Smooth muscle cell (in vitro differentiated cells): ENCODE measurements around the gene ETFA. TPM values are rescaled to one million over a fixed set of nuclear protein-coding genes. Genes with fewer than 3 reads are reported as not detected.

Experiments used
- DNase-seq: peaks from one replicate; lab custom pipeline; 2025; ENCODE audit not compliant: unreplicated experiment; lab: John Stamatoyannopoulos, UW
- H2AFZ ChIP-seq: fragments of 200-600 bp; sonication (generic); 2 replicates; pipeline ENCODE4 v1.6.0; 2016; ENCODE audit warnings: antibody characterized with exemption, low read depth, mild to moderate bottlenecking
- H3F3A ChIP-seq: fragments of 200-600 bp; sonication (generic); 2 replicates; pipeline ENCODE4 v1.6.0; 2017; ENCODE audit warnings: antibody characterized with exemption, low read depth
- H3K27ac ChIP-seq: fragments of 200-600 bp; sonication (generic); 2 replicates; pipeline ENCODE4 v1.5.1; 2016; ENCODE audit warnings: low read depth, mild to moderate bottlenecking
- H3K27me3 ChIP-seq: fragments of 200-600 bp; sonication (generic); 2 replicates; pipeline ENCODE4 v1.6.1; 2016; ENCODE audit warnings: low read depth, mild to moderate bottlenecking
- H3K36me3 ChIP-seq: fragments of 200-600 bp; sonication (generic); 2 replicates; pipeline ENCODE4 v1.5.1; 2016; ENCODE audit warnings: low read depth
- H3K4me1 ChIP-seq: fragments of 200-600 bp; sonication (generic); 2 replicates; pipeline ENCODE4 v1.5.1; 2016; ENCODE audit warnings: low read depth
- H3K4me2 ChIP-seq: fragments of 200-600 bp; sonication (generic); 2 replicates; pipeline ENCODE4 v1.6.0; 2016; ENCODE audit warnings: mild to moderate bottlenecking
- H3K4me3 ChIP-seq: fragments of 200-600 bp; sonication (generic); 2 replicates; pipeline ENCODE4 v1.5.1; 2016; ENCODE audit warnings: mild to moderate bottlenecking
- H3K79me2 ChIP-seq: fragments of 200-600 bp; sonication (generic); 2 replicates; pipeline ENCODE4 v1.6.0; 2016; ENCODE audit warnings: low read depth, mild to moderate bottlenecking
- H3K9ac ChIP-seq: fragments of 200-600 bp; sonication (generic); 2 replicates; pipeline ENCODE4 v1.6.0; 2016; ENCODE audit warnings: low read depth
- H3K9me3 ChIP-seq: fragments of 200-600 bp; sonication (generic); replicated peaks from 2 replicates; pipeline ENCODE4 v1.5.1; 2016; ENCODE audit warnings: low read depth
- H4K20me1 ChIP-seq: fragments of 200-600 bp; sonication (generic); 2 replicates; pipeline ENCODE4 v1.6.0; 2016; ENCODE audit warnings: low read depth
- CTCF ChIP-seq: fragments of 200-600 bp; sonication (generic); IDR thresholded peaks from 2 replicates; pipeline ENCODE4 v1.5.1; 2017; ENCODE audit warnings: borderline replicate concordance, mild to moderate bottlenecking, antibody characterized with exemption; ENCODE audit not compliant: insufficient read depth, poor library complexity, severe bottlenecking
- WGBS: methylation state at CpG from one replicate; pipeline ENCODE4 v1.1.7; 2016; ENCODE audit warnings: low lambda C conversion rate; 5-methylcytosine and 5-hydroxymethylcytosine counted together
- polyA plus RNA-seq: library from polyadenylated mRNA; unstranded; fragments of >200 nt; fragmentation: Nextera tagmentation; extraction: Ambion mirVana; gene quantifications from 2 replicates; pipeline ENCODE4 v1.2.1, GENCODE V29; 2016
- total RNA-seq: library from RNA; depleted of rRNA; stranded (reverse); fragments of >200 nt; gene quantifications from 2 replicates; pipeline ENCODE4 v1.2.3, GENCODE V29; 2014

ETFA gene
- total and polyA plus RNA-seq, 2 experiments from 2014 or later = 98.0 to 119 TPM

- peaks cover 2% of the 10 kb centered on the region for H3F3A ChIP-seq
- TF ChIP-seq CTCF = no peak
- no peak overlapping the region for H3K27ac ChIP-seq
- no peak overlapping the region for H3K4me3 ChIP-seq
- H3K27me3 ChIP-seq = peaks cover 93% of the 10 kb centered on the region
- no peaks in the 10 kb centered on the region for H3K9me3 ChIP-seq
- 85% methylated on average over 1 of the region's 1 CpG for WGBS
- H2AFZ ChIP-seq = no peak overlapping the region
- peaks cover 6% of the 10 kb centered on the region for H4K20me1 ChIP-seq
- no peaks in the 10 kb centered on the region for H3K79me2 ChIP-seq
- DNase-seq = no peak
- H3K4me1 ChIP-seq = peaks cover 21% of the 10 kb centered on the region
- no peak overlapping the region for H3K4me2 ChIP-seq
- no peak overlapping the region for H3K9ac ChIP-seq
- no peaks in the 10 kb centered on the region for H3K36me3 ChIP-seq
Observed at GRCh38 chr15:76349301-76350070, 38.2 kb upstream of the ETFA start.

GRCh38 chr15:76347482-76348055, 36.3 kb upstream of the ETFA start:
- Histone ChIP-seq H3K36me3 (no peaks in the 10 kb centered on the region), H3K9me3 (no peaks in the 10 kb centered on the region), H3K27ac (no peak overlapping the region), H3K4me2 (peak overlapping the region; percentile 85), H3K4me3 (peak overlapping the region; percentile 48), H3K4me1 (peaks cover 25% of the 10 kb centered on the region), H3F3A (no peaks in the 10 kb centered on the region), H2AFZ (no peak overlapping the region), H4K20me1 (peaks cover 6% of the 10 kb centered on the region), H3K27me3 (peaks cover 97% of the 10 kb centered on the region), H3K9ac (no peak overlapping the region), H3K79me2 (no peaks in the 10 kb centered on the region)
- TF ChIP-seq CTCF = no peak
- no peak for DNase-seq
- WGBS = 8% methylated on average over 13 of the region's 13 CpGs

- Histone ChIP-seq H3K4me2 (peak overlapping the region; percentile 85), H3K27ac (no peak overlapping the region), H3K4me3 (peak overlapping the region; percentile 48), H3K36me3 (no peaks in the 10 kb centered on the region), H3K9ac (no peak overlapping the region), H4K20me1 (peaks cover 6% of the 10 kb centered on the region), H3F3A (no peaks in the 10 kb centered on the region), H3K79me2 (no peaks in the 10 kb centered on the region), H3K27me3 (peaks cover 97% of the 10 kb centered on the region), H2AFZ (no peak overlapping the region), H3K9me3 (no peaks in the 10 kb centered on the region), H3K4me1 (peaks cover 25% of the 10 kb centered on the region)
- DNase-seq = no peak
- 1% methylated on average over 68 of the region's 74 CpGs for WGBS
- no peak for TF ChIP-seq CTCF
Observed at GRCh38 chr15:76346669-76347481, 35.6 kb upstream of the ETFA start.
